Suprapubic skin (tissue), 3 donors: ENCODE measurements around the gene HYKK.

Experiments
- CTCF ChIP-seq, 2 donors: fragments of 200-600 bp in 1 of 2; fragments of 450-650 bp in 1 of 2; sonication (generic) in 1 of 2; IDR thresholded peaks; one replicate each; pipeline ENCODE4 v1.5.1; 2016 to 2019; ENCODE audit warnings: antibody characterized with exemption in 2 of 2, mild to moderate bottlenecking in 1 of 2, moderate library complexity in 1 of 2
- POLR2A ChIP-seq, 2 donors: fragments of 450-650 bp; IDR thresholded peaks; one replicate each; pipeline ENCODE4 v1.6.1; 2017; ENCODE audit warnings: antibody characterized with exemption in 2 of 2, mild to moderate bottlenecking in 2 of 2, moderate library complexity in 2 of 2

- TF ChIP-seq CTCF (IDR thresholded peaks at IDR 0.05) (no peak), POLR2A (IDR thresholded peaks at IDR 0.05) (no peak)
Observed at GRCh38 chr15:78550194-78550593, 42.8 kb downstream of the HYKK start.
